Measurements from ENCODE around the gene PTP4A2.
"Not testable (repeated sequence)": the region's sequence is repeated elsewhere in the genome, so short reads cannot be mapped to it uniquely, and the experiment has no call there.

PTP4A2 gene

DNA sequence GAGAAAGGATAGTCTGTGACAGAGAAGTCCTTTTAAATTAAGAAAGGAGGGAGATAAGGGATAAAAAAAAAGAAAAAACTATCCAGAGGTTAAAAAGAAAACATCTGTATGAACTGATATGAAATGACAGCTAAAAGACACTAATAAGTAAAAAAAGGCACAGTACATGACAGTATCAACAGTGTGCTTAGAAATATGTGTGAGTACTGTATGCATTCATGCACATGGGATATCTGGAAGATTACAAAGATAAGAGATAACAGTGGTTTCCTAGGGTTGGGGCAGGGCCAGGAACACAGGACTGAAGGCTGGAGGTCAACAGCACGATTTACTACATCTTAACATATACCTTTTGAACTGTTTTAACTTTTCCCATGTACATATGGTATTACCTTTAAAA, 13.3 kb downstream of the PTP4A2 start:
- no peak for DNase-seq (ENCODE audit: low spot score)

DNA sequence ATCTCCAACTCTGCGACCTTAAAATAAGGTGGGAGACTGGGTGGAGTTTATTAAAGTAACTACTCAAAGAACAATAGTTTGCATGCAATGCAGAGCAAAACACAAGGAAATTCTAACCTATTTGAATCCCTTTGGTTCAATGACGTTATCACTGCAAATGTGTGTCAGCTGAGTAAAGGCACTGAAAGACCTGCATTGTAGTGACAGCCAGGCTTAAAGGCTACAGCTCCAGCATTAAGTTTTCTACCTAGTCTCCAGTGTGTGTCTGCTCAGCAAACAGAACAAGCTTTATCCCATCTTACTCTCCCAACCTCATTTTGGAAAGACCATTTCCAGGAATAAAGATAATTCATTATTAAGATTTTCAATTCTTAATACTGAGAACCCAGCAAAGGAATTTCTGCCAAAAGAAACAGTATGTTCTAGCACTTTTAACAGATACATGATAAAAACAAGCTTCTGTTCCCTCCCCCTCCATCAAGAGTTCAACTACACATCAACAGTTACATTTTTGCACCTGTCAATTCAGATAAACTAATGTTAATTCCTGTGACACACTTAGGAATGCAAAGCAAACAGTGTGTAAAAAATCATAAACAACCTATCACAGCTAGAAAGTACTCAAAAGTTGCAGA, 14.2 kb downstream of the PTP4A2 start:
- no peak for DNase-seq (ENCODE audit: low spot score)

DNA sequence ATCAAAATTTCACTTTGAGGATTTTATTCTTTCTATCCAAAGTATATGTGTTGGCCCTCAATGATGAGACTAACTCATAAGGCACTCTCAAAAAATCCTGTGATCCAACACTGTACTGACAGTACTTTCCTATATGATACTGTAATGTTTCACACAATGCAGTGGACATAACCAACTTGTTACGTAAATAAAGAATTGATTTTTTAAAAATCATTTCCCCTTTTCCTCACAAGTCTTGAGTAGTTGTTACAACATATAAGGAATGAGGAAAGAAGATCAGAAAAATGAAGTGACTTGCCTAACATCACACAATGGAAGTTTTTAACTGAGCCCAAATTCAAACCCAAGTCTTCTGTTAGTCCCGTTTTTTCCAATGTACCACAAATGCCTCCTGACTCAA, 17.2 kb downstream of the PTP4A2 start:
- no peak for DNase-seq (ENCODE audit: low spot score)

DNA sequence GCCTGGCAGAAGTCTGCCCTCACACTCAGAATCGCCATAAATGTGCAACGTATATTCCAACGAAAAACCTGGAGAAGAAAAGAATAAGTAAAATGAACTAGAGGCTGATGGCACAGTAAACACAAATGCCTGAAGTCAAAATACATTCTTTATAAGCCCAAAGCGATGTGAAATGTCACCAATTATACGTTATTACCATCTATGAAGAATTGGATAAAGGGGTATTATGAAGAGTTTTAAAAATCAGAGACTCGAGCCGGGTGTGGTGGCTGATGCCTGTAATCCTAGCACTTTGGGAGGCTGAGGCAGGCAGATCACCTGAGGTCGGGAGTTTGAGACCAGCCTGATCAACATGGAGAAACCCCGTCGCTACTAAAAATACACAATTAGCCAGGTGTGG, 18.6 kb downstream of the PTP4A2 start:
- DNase-seq (ENCODE audit: low spot score): no peak

DNA sequence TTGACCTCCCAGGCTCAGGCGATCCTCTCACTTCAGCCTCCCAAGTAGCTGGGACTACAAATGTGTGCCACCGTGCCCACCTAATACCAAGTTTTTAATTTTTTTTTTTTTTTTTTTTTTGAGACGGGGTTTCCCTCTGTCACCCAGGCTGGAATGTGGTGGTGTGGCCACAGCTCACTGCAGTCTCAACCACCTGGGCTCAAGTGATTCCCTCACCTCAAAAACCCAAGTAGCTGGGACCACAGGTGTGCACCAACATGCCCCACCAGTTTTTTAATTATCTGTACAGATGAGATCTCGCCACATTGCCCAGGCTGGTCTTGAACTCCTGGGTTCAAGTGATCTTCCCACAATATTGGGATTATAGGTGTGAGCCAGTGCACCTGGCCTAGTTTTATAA, 22.7 kb downstream of the PTP4A2 start:
- no peak for DNase-seq (ENCODE audit: low spot score)

DNA sequence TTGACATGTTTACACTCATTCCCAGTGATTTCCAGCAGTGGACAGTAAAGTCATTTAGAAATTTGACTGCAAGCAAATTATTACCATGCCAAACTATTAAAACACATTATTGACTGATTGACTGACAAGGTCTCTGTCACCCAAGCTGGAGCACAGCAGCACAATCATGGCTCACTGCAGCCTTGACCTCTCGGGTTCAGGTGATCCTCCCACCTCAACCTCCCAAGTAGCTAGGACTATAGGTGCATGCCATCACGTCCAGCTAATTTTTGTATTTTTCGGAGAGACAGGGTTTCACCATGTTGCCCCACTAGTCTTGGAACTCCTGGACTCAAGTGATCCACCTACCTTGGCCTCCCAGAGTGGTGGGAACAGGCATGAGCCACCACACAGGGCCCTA, 24.2 kb downstream of the PTP4A2 start:
- DNase-seq (ENCODE audit: low spot score): no peak

DNA sequence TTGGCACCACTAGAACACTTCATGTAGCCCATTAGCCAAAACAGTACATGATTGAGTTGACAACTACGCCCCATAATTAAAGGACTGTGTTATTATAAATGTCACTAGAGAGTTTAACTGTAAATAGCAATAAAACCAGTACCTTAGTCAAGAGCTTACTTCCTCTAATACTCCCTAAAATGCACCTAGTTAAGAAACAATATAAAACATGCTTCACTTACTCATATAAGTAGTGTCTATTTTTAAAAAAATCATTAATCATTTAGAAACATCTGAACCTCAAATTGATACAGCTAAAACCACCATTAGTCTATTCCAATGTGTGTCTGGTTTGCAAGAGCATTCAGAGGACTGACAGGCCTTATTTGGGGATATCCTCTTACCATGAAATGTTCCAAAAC, 25.3 kb downstream of the PTP4A2 start:
- DNase-seq (ENCODE audit: low spot score): no peak

DNA sequence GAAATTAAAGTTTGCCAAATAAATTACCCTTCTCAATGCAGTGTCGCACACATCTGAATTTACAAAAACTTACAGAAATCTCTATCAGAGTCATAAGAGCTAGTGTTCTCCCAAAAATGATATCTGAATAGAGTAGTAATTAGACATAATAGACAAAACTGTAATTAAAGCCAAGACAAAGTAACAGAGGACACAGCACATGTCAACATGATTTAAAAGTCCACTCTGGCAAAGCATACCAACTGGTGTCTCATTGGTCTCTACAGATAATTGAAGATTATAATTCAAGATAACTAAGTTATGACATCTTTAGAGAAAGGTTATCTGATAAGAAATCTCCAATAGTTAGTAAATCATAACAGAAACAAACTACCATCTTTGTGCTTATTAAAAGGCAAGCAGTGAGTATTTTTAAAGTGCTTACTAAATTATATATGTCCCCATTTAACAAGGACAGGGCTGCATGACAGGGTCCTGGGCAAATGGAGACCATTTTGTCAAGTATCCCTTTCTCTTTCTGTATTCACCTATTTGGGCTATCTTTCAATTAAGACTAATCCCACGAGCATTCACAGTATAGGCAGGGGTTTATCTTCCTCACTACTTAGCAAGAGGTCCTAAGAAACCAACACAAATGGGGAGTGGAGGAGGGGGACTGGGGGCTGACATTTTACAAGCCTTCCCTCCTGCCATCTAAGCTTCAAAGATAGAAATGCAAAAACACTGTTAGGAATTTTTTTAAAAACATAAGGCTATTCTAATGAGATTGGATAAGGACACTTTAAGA, 26.0 kb downstream of the PTP4A2 start:
- no peak for DNase-seq (ENCODE audit: low spot score)

DNA sequence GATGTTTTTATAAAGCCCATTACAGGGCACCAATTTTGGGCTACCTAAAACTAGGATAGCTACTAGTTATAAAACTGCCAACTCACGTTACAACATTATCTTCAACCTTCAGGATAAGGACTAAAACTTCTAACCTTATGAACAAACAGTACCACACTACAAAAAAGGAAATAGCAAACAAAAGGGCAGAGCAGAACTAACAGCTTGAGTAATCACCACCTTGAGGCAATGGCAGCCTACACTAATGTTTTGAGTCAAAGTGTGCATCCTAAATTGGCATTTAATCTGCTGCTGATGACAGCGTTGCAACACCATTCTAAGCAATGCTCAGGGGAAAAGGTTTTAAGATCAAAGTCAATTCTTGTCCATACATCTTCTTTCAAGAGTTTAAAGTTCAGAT, 27.2 kb downstream of the PTP4A2 start:
- DNase-seq (ENCODE audit: low spot score): no peak

DNA sequence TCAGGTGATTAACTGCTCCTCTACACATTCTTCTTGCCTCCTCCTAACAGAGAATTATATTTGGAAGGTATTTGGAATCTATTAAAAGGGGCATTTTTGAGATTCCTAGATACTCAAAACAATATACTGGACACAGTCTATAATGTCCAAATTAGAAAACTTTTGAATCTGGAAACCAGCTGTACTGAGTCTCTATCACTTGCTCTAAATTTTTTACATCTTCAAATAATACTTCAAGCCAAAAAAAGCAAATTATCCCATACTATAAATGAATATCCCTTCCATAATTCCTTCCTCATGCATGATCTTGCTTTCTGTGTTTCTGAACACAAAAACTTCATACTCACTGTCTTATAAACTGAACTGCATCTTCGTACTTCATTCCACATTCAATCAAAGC, 28.5 kb downstream of the PTP4A2 start:
- DNase-seq (ENCODE audit: low spot score): no peak

DNA sequence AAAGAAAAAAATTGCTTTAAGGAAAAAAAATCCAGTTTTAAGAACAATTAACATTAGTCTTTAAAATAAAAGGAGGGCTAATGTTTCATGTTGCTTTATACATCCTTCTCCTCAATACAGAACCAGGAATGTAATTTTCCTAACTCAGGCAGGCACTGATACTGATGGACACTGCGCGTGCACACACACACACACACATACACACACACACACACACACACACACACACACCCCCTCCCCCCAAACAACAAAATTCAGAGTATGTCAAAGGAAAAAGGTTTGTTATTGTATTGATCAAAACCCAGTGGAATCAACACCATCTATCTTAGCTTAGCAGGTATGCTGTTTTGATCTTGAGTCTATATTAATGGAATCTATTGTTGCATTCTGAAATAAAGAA, 31.6 kb downstream of the PTP4A2 start:
- no peak for DNase-seq (ENCODE audit: low spot score)

DNA sequence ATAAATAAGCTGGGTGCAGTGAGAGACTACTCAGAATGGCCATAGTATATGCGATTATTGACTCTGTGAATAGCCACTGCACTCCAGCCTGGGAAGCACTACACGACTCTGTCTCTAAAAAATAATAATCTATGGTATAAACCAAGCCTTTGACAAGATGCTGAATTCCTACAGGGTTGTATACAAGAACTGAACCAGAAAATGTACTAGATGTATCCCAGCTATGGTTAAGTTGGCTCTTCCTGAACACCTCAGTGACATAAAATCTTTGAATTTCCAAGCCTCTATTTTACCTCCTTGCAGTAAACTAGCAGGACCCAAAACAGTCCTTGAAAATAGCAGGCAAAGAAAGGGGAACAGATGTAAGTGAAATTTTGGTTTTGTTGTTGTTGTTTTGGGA, 32.5 kb downstream of the PTP4A2 start:
- no peak for DNase-seq (ENCODE audit: low spot score)

DNA sequence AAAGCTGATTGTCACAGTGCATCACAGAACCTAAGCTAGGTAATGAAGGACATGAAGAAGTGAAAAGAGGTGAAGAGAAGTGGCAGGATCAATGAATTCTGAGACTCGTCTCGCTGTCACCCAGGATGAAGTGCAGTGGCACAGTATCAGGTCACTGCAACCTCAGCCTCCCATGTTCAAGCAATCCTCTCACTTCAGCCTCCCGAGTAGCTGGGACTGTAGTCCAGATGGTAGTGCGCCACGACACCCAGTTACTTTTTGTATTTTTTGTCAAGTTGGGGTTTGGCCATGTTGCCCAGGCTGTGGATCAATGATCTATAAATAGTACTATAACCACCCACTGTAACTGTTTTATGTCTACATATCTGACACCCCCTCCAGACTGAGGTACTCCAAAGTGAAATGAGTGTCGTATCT, 33.1 kb downstream of the PTP4A2 start:
- no peak for DNase-seq (ENCODE audit: low spot score)

DNA sequence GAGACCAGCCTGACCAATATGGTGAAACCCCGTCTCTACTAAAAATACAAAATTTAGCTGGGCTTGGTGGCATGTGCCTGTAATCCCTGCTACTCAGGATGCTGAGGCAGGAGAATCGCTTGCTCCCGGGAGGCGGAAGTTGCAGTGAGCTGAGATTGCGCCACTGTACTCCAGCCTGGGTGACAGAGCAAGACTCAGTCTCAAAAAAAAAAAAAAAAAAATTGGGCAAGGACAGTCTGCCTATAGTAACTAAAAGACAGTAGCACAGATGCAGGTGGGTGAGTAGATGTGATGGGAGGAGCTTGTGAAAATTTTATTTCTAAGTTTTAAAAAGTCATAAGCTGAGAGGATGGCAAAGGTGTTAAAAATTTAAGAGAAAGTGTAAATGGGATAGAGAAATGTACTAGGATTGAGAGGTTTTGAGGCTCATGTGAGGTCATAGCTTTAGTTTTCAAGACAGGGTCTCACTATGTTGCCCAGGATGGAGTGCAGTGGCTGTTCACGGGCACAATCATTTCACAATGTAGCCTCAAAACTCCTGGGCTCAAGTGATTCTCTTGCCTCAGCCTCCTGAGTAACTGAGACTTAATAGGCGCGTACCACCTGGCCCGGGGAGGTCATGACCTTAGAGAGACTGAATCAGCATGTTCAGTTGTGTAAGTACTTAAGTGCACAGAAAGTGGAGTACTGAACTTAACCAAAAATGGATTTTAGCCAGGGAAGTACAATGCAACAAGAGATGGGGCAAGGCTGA, 33.7 kb downstream of the PTP4A2 start:
- no peak for DNase-seq (ENCODE audit: low spot score)

DNA sequence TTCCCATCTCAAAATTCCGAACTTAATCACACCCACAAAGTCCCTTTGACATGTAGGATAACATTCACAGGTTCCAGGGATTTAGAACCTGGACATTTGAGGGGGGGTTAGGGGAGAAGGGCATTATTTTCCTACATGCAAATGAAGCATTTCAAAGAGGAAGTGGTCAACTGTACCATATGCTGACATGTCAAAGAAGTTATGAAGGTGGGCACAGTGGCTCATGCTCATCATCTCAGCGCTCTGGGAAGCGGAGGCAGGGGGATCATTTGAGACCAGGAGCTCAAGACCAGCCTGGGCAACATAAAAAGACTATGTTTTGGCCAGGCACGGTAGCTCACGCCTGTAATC, 35.7 kb downstream of the PTP4A2 start:
- no peak for DNase-seq (ENCODE audit: low spot score)

DNA sequence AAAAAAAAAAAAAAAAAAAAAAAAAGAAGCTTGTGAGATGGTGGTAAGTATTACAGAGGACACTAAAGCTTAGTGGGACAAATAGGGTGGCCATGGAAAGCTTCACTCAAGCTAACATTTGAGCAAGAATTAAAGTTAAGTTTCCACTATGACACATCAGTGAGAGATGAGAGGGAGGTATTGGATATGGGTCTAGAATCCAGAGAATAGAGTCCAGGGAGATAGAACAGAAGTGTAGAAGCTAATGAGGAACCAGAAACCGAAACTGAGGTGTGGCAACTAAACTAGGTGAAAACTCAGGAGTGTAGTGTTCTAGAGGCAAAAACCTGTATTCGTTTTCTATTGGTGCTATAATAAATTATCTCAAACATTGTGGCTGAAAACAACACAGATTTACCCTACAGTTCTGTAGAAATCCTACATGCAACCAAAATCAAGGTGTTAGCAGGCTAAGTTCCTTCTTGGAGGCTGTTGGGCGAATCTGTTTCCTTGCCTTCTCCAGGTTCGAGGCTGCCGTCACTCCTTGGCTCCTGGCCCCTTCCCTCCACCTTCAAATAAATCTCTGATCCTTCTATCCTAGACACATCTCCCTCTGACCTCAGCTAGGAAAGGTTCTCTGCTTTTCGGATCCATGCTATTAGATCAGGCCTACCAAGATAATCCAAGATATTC, 36.2 kb downstream of the PTP4A2 start:
- no peak for DNase-seq (ENCODE audit: low spot score)

DNA sequence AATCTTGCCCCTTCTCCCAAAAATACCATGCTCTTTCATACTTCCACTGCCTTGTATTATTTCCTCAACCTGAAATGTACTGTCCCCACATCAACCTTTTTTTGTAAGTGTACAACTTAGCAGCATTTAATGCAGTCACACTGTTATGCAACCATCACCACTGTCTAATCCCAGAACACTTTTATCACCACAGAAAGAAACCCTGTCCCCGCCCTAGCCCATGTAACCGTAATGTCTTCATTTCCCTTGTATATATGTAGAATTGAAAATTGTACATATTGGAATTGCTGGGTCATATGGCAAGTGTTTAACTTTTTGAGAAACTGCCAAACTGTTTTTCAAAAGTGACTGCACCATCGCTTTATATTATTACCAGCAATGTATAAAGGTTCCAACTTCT, 37.4 kb downstream of the PTP4A2 start:
- DNase-seq (ENCODE audit: low spot score): no peak

DNA sequence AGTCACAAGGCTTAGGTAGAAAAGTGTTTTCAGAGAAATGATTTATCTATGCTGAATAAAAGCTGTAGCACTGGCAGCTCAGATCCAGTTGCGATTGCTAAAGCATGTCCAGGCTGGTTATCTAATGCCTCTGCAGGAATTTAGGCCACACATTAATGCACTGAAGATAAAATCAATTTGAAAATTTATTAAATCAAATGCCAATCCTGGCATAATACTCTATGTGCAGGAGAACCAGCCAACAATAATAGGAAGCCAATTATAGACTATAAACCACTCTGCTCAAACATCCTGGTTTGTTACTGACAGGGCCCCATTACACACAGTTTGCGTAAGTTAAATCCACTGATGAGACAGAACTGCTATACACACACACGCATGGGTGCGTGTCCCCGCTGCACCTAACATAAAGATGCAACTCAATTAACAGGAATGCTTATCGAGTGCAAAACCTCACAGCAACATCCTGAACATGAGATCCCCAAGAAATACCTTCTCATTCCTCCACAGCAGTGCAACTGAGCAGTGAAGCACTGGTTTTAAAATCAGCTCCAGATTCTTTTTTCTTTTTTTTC, 40.6 kb downstream of the PTP4A2 start:
- no peak for DNase-seq (ENCODE audit: low spot score)

DNA sequence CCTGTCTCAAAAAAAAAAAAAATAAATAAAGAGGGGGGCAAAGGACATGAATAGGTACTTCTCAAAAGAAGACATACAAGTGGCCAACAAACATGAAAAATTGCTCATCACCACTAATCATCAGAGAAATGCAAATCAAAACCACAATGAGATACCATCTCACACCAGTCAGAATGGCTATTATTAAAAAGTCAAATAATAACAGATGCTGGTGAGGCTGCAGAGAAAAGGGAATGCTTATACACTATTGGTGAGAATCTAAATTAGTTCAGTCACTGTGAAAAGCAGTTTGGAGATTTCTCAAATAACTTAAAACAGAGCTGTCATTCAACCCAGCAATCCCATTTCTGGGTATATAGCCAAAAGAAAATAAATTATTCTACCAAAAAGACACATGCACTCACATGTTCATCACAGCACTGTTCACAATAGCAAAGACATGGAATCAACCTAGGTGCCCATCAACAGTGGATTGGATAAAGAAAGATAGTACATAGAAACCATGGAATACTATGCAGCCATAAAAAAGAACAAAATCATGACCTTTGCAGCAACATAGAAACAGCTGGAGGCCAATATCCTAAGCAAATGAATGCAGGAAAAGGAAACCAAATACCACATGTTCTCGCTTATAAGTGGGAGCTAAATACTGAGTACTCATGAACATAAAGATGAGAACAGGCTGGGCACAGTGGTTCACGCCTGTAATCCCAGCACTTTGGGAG, 42.5 kb downstream of the PTP4A2 start:
- DNase-seq (ENCODE audit: low spot score): not testable (repeated sequence)

DNA sequence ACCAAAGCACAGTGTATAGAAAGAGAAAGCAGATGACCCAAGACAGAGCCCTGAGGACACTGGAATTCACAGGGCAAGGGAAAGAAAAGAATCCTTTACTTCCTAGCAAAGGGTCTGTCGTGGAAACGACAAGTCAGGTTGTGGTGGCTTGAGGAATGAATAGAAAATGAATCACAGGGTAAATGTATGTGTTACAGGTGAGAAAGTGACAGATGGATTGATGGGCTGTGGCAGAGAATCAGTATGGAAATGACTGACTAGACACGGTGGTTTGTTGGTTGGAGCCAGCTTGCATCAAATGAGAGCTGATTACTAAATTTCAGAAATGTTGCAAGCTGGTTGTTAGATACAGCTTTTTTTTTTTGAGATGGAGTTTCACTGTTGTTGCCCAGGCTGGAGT, 46.9 kb downstream of the PTP4A2 start:
- DNase-seq (ENCODE audit: low spot score): no peak

DNA sequence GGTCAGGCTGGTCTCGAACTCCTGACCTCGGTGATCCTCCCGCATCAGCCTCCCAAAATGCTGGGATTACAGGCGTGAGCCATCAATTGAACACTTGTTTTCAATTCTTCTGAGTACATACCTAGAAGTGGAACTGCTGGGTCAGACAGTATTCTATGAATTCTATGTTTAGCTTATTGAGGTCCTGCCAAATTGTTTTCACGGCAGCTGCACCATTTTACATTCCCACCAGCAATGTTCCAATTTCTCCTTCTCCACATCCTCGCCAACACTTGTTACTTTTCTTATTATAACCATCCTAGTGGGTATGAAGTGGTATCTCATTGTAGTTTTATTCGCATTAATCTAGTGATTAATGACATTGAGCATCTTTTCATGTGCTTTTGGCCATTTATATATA, 49.9 kb downstream of the PTP4A2 start:
- no peak for DNase-seq (ENCODE audit: low spot score)

DNA sequence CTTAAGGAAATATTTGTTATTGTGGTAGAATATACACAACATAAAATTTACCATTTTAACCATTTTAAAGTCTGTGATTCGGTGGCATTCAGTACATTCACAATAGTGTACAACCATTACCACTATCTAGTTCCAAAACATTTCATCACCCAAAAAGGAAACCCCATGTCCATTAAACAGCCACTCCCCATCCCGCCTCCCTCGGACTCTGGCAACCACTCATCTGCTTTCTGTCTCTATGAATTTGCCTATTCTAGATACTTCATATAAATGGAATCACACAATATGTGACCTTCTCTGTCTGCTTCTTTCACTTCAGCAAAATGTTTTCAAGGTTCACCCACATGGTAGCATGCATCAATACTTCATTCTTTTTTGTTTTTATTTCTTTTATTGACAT, 51.3 kb downstream of the PTP4A2 start:
- no peak for DNase-seq (ENCODE audit: low spot score)
